NOMO-1 (cell line): ENCODE measurements around the gene FCER1G.

ENCODE experiments used
- DNase-seq, 2 experiments: peaks; one replicate each; lab custom pipeline; 2025; ENCODE audit not compliant: unreplicated experiment in 2 of 2; lab: John Stamatoyannopoulos, UW

Gene FCER1G

GRCh38 chr1:161260376-161261260 is 45.5 kb downstream of the FCER1G start:
- DNase-seq: no peak

- no peak for DNase-seq
Measured at GRCh38 chr1:161261261-161262235, 46.5 kb downstream of the FCER1G start.

- no peak for DNase-seq
Measured at GRCh38 chr1:161265305-161265704, 50.2 kb downstream of the FCER1G start.

- DNase-seq: no peak
Measured at GRCh38 chr1:161266202-161266601, 51.1 kb downstream of the FCER1G start.

DNA sequence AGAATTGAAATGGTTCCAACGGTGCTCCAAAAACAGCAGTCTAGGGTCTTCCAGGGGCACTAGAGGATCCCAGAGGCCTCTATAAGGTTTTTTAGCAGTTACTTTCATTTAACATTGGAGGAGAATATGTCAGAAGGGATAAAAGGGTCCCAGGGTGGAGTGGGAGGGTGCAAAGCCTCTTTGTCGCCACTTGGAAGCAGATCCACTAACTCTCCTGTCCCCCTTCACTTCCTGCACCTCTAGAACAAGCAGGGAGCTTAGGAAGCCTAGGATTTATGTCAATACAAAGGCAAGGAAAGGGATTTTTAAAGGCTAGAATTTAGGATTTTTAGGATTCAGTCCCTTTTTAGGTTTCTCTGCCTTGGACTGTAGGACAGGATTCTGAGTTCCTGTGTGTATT is 51.7 kb downstream of the FCER1G start:
- no peak for DNase-seq

GRCh38 chr1:161267321-161267720 is 52.2 kb downstream of the FCER1G start:
- DNase-seq: peak; percentile 48 to 84
